Loucy (cell line): ENCODE data around the gene ADARB1.
A peak's percentile ranks its signal among the peaks of the same experiment; 100 is the strongest.

Experiments used
- H2AFZ ChIP-seq: fragments of 200-600 bp; sonication (generic); 2 replicates; pipeline ENCODE4 v1.6.0; 2016; ENCODE audit warnings: antibody characterized with exemption, mild to moderate bottlenecking, low read length, moderate library complexity
- H3F3A ChIP-seq: fragments of 200-600 bp; 2 replicates; pipeline ENCODE4 v1.6.0; 2016; ENCODE audit warnings: antibody characterized with exemption, low read depth, mild to moderate bottlenecking
- H3K27me3 ChIP-seq: fragments of 200-600 bp; sonication (generic); 2 replicates; pipeline ENCODE4 v1.6.1; 2014; ENCODE audit warnings: low read length, mild to moderate bottlenecking; ENCODE audit not compliant: insufficient read depth, poor library complexity, severe bottlenecking
- H3K36me3 ChIP-seq: fragments of 200-600 bp; sonication (generic); 2 replicates; pipeline ENCODE4 v1.6.1; 2016; ENCODE audit warnings: low read length; ENCODE audit not compliant: insufficient read depth
- H3K4me1 ChIP-seq: fragments of 200-600 bp; sonication (generic); 2 replicates; pipeline ENCODE4 v1.5.1; 2014; ENCODE audit warnings: low read length, mild to moderate bottlenecking; ENCODE audit not compliant: insufficient read depth, poor library complexity, severe bottlenecking
- H3K4me2 ChIP-seq: fragments of 200-600 bp; sonication (generic); 2 replicates; pipeline ENCODE4 v1.6.0; 2014; ENCODE audit warnings: antibody characterized with exemption, low read length, low read depth, mild to moderate bottlenecking; ENCODE audit not compliant: poor library complexity, severe bottlenecking
- H3K4me3 ChIP-seq: fragments of 200-600 bp; sonication (generic); 2 replicates; pipeline ENCODE4 v1.5.1; 2014; ENCODE audit warnings: low read length, mild to moderate bottlenecking, mixed read lengths; ENCODE audit not compliant: poor library complexity, severe bottlenecking
- H3K79me2 ChIP-seq: fragments of 200-600 bp; sonication (generic); 2 replicates; pipeline ENCODE4 v1.6.1; 2014; ENCODE audit warnings: low read length; ENCODE audit not compliant: insufficient read depth
- H3K9ac ChIP-seq: fragments of 200-600 bp; sonication (generic); 2 replicates; pipeline ENCODE4 v1.6.0; 2014; ENCODE audit warnings: mild to moderate bottlenecking, low read depth, low read length, moderate library complexity; ENCODE audit not compliant: poor library complexity, severe bottlenecking
- H3K9me2 ChIP-seq: fragments of 200-600 bp; sonication (generic); replicated peaks from 2 replicates; pipeline ENCODE4 v1.6.1; 2016; ENCODE audit warnings: low read depth, low read length, mixed read lengths
- H3K9me3 ChIP-seq: fragments of 200-600 bp; sonication (generic); 2 replicates; pipeline ENCODE4 v1.6.1; 2014; ENCODE audit warnings: mild to moderate bottlenecking, antibody characterized with exemption, low read length, low read depth; ENCODE audit not compliant: insufficient read depth
- H4K20me1 ChIP-seq: fragments of 200-600 bp; sonication (generic); 2 replicates; pipeline ENCODE4 v1.6.0; 2014; ENCODE audit warnings: antibody characterized with exemption, low read length, mild to moderate bottlenecking; ENCODE audit not compliant: insufficient read depth, poor library complexity, severe bottlenecking
- EZH2phosphoT487 ChIP-seq: fragments of 200-600 bp; IDR thresholded peaks from 2 replicates; pipeline ENCODE4 v1.6.1; 2018; ENCODE audit warnings: antibody characterized with exemption, mild to moderate bottlenecking, moderate library complexity, borderline replicate concordance
- TF ChIP-seq, protein P1 (sequence below): fragments of 200-600 bp; sonication (generic); conservative IDR thresholded peaks from 2 replicates; pipeline ENCODE4 v1.5.1; 2014; ENCODE audit warnings: mild to moderate bottlenecking, antibody characterized with exemption, low read length

The ADARB1 gene

DNA sequence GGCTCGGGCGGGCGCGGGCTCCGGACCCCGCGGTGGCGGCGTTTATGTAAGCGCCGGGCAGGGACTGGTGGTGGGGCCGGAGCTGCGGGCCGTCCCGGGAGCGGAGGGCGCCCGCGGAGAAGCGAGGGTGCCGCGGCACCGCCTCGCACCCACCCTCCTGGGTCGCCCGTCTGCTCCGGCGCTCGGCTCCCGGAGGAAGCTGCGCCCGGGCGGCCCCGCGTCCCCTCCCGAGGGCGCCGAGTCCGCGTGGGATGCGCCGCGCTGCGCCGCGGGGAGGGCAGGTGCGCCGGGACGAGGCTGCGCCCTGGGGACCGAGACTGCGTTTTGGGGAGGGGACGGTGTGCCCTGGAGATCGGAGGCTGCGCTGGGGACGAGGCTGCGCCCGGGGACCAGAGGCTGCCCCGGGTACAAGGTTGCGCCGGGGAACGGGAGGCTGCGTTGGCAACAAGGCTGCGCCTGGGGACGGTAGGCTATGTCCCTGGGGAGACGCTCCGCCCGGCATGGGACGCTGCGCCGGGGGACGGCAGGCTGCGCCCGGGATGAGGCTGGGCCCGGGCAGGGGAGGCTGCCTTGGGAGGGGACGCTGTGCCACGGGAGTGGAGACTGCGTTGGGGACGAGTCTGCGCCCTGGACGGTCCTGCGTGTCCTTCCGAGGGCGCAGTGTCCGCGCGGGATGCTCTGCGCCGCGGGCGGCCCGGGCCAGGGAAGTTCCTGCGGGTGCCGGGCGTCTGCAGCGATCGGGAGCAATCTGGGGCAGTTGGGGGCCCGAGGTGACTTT, 627 bp downstream of the ADARB1 start:
- Histone ChIP-seq H3F3A (peaks cover 10% of the 10 kb centered on the region; the same call in 1 of the 2 replicates), H3K79me2 (peaks cover 36% of the 10 kb centered on the region), H4K20me1 (peaks cover 6% of the 10 kb centered on the region), H2AFZ (peak overlapping the region; percentile 25; the same call in 1 of the 2 replicates), H3K4me3 (peak overlapping the region; percentile 77), H3K9me3 (no peaks in the 10 kb centered on the region), H3K27me3 (no peaks in the 10 kb centered on the region), H3K9me2 (no peaks in the 10 kb centered on the region), H3K4me2 (peak overlapping the region; percentile 92), H3K4me1 (peaks cover 40% of the 10 kb centered on the region), H3K36me3 (no peaks in the 10 kb centered on the region), H3K9ac (peak overlapping the region; percentile 75)
- TF ChIP-seq, protein P1, sequence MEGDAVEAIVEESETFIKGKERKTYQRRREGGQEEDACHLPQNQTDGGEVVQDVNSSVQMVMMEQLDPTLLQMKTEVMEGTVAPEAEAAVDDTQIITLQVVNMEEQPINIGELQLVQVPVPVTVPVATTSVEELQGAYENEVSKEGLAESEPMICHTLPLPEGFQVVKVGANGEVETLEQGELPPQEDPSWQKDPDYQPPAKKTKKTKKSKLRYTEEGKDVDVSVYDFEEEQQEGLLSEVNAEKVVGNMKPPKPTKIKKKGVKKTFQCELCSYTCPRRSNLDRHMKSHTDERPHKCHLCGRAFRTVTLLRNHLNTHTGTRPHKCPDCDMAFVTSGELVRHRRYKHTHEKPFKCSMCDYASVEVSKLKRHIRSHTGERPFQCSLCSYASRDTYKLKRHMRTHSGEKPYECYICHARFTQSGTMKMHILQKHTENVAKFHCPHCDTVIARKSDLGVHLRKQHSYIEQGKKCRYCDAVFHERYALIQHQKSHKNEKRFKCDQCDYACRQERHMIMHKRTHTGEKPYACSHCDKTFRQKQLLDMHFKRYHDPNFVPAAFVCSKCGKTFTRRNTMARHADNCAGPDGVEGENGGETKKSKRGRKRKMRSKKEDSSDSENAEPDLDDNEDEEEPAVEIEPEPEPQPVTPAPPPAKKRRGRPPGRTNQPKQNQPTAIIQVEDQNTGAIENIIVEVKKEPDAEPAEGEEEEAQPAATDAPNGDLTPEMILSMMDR = no peak
- TF ChIP-seq EZH2phosphoT487 = no peak

DNA sequence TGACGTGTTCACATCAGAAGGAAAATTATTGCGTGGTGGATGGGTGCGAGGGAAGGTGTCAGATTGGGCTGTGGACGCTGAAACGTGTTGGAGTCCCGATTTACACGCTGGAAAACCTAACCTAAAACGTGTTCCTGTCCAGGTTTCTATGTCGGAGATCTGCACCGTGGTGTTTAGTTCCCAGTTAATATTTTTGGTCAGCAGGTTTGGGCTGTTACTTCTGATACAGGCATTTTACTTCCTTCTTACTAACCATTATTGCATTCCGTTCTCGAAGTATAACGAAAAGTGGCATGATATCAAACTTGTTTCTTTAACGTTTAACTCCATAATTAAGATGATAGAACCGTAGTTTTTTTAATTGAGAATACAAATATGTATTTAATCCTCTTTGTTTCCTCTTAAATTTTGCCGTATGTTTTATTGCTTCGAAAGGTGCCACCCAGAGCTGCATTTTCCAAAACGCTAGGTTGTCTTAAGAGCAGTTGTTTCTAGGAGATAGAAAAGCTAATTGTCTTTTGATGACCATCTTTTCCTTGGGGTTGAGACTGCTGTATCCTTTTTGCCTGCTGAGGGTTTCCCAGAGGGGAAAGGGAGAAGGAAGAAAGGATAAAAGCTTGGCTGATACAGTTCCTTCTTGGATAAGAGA, 1.3 kb downstream of the ADARB1 start:
- H4K20me1 ChIP-seq = peaks cover 6% of the 10 kb centered on the region
- no peak for TF ChIP-seq EZH2phosphoT487
- TF ChIP-seq, protein P1 = no peak
- H3K36me3 ChIP-seq = no peaks in the 10 kb centered on the region
- no peaks in the 10 kb centered on the region for H3K9me2 ChIP-seq
- H3K27me3 ChIP-seq = no peaks in the 10 kb centered on the region
- H3K4me3 ChIP-seq = peak overlapping the region; percentile 77
- H3F3A ChIP-seq = peaks cover 10% of the 10 kb centered on the region; the same call in 1 of the 2 replicates
- peak overlapping the region; percentile 25; the same call in 1 of the 2 replicates for H2AFZ ChIP-seq
- peaks cover 47% of the 10 kb centered on the region for H3K4me1 ChIP-seq
- H3K9me3 ChIP-seq = no peaks in the 10 kb centered on the region
- peaks cover 43% of the 10 kb centered on the region for H3K79me2 ChIP-seq
- H3K9ac ChIP-seq = peak overlapping the region; percentile 75
- peak overlapping the region; percentile 92 for H3K4me2 ChIP-seq

DNA sequence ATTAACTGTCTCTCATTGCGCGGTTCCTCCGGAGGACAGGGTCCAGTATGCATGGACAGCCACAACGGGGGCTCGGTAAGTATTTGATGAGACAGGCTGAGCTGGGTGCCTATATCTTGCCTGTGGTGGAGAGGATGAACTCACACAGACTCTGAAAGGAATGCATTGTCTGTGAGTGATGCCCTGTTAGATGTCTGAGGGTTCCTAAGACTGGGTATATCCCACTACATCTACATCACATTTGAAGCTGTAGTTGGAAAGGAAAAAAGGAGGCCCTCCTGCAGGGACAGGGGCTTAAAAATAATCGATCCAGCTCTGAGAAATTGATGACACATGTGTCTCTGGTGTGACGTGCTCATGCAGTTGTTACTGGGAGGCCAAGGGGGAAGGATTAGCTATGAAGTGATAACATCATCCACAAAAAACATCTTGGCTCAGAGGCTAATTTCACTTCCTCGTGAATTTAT, 1.9 kb downstream of the ADARB1 start:
- Histone ChIP-seq H3K4me3 (peak overlapping the region; percentile 77), H3K9ac (peak overlapping the region; percentile 75)

More for the DNA sequence above, 1.9 kb downstream of the ADARB1 start:
- H3K4me2 ChIP-seq = peak overlapping the region; percentile 92
- peaks cover 52% of the 10 kb centered on the region for H3K4me1 ChIP-seq
- H3F3A ChIP-seq = peaks cover 10% of the 10 kb centered on the region; the same call in 1 of the 2 replicates
- H3K9me3 ChIP-seq = no peaks in the 10 kb centered on the region
- TF ChIP-seq EZH2phosphoT487 = no peak
- TF ChIP-seq, protein P1 = no peak
- H3K27me3 ChIP-seq = no peaks in the 10 kb centered on the region
- no peak overlapping the region for H2AFZ ChIP-seq
- peaks cover 6% of the 10 kb centered on the region for H4K20me1 ChIP-seq
- no peaks in the 10 kb centered on the region for H3K36me3 ChIP-seq
- H3K9me2 ChIP-seq = no peaks in the 10 kb centered on the region
- peaks cover 43% of the 10 kb centered on the region for H3K79me2 ChIP-seq
